Endothelial cell (in vitro differentiated cells): ENCODE measurements around the gene LRRC41. TPM values are rescaled to one million over a fixed set of nuclear protein-coding genes. Genes with fewer than 3 reads are reported as not detected.

Experiments used
- DNase-seq: peaks from one replicate; pipeline ENCODE4 v3.0.0; 2021; ENCODE audit warnings: low spot score
- H3K27ac Mint-ChIP-seq: one replicate; pipeline ENCODE4 v1.8.0; 2021; ENCODE audit warnings: mixed read lengths, inconsistent platforms; ENCODE audit not compliant: unreplicated experiment
- H3K27me3 Mint-ChIP-seq: one replicate; pipeline ENCODE4 v1.8.0; 2021; ENCODE audit warnings: mild to moderate bottlenecking, moderate library complexity, mixed read lengths, inconsistent platforms; ENCODE audit not compliant: unreplicated experiment
- H3K36me3 Mint-ChIP-seq: one replicate; pipeline ENCODE4 v1.8.0; 2021; ENCODE audit warnings: mild to moderate bottlenecking, low read depth, mixed read lengths, inconsistent platforms; ENCODE audit not compliant: unreplicated experiment
- H3K4me1 Mint-ChIP-seq: one replicate; pipeline ENCODE4 v1.8.0; 2021; ENCODE audit warnings: mild to moderate bottlenecking, mixed read lengths, inconsistent platforms; ENCODE audit not compliant: unreplicated experiment
- H3K4me3 Mint-ChIP-seq: one replicate; pipeline ENCODE4 v1.8.0; 2021; ENCODE audit warnings: mild to moderate bottlenecking, mixed read lengths, inconsistent platforms; ENCODE audit not compliant: unreplicated experiment
- H3K9me3 Mint-ChIP-seq: one replicate; pipeline ENCODE4 v1.8.0; 2021; ENCODE audit warnings: mixed read lengths, inconsistent platforms; ENCODE audit not compliant: unreplicated experiment
- total RNA-seq: library from RNA; stranded (reverse); fragmentation: NEBNext Ultra II Directional; extraction: Animal tissue kit (Norgen Biotek cat#: 25700); gene quantifications from one replicate; pipeline ENCODE4 v1.2.1, GENCODE V29; 2021; ENCODE audit not compliant: unreplicated experiment
- TF ChIP-seq, protein P1 (sequence below): fragments of 200-600 bp; sonication (generic); IDR thresholded peaks from one replicate; pipeline ENCODE4 v1.5.0; 2021; ENCODE audit warnings: antibody characterized with exemption; ENCODE audit not compliant: unreplicated experiment

Gene LRRC41
- total RNA-seq, 1 donor from 2014 or later, result 73.5 TPM

GRCh38 chr1:46343351-46343695, 39.9 kb upstream of the LRRC41 start:
- Mint-ChIP-seq H3K4me1 (peaks cover 30% of the 10 kb centered on the region), H3K4me3 (peak overlapping the region; percentile 68), H3K9me3 (no peaks in the 10 kb centered on the region)

DNA sequence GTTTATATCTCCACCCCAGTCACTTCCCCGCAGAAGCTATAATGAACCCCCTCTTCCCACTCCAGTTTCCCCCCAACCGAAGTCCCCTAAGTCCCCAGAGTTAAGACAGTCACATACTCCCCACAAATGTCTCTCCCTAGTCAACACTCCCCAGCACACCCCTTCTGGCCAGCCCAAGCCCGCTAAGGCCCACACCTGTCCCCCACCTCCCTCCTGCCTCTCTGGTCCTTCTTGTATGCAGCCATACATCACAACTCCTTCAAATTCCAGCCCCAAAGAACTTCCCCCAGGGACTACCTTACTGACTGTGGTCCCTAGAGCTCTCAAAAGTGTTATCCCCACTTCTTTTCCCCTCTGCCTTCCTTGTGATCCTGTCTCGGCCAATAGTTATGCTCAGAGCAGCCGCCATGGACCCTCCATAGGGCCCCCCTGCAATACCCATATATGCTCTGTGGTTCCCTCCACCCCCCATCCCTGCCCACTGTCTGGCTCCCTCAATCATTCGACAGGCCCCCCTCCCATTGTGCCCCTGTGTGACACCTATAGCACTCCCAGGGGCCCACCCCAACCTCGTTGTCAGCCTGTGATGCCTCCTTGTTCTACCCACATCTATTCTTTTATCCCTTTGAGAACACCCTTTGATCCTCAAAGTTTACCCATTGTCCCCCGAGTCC, 39.4 kb upstream of the LRRC41 start:
- Mint-ChIP-seq H3K4me1 (peaks cover 30% of the 10 kb centered on the region), H3K4me3 (peak overlapping the region; percentile 100), H3K27ac (peak overlapping the region; percentile 100), H3K27me3 (peaks cover 19% of the 10 kb centered on the region), H3K36me3 (peaks cover 48% of the 10 kb centered on the region), H3K9me3 (no peaks in the 10 kb centered on the region)
- DNase-seq, result no peak
- TF ChIP-seq, protein P1, sequence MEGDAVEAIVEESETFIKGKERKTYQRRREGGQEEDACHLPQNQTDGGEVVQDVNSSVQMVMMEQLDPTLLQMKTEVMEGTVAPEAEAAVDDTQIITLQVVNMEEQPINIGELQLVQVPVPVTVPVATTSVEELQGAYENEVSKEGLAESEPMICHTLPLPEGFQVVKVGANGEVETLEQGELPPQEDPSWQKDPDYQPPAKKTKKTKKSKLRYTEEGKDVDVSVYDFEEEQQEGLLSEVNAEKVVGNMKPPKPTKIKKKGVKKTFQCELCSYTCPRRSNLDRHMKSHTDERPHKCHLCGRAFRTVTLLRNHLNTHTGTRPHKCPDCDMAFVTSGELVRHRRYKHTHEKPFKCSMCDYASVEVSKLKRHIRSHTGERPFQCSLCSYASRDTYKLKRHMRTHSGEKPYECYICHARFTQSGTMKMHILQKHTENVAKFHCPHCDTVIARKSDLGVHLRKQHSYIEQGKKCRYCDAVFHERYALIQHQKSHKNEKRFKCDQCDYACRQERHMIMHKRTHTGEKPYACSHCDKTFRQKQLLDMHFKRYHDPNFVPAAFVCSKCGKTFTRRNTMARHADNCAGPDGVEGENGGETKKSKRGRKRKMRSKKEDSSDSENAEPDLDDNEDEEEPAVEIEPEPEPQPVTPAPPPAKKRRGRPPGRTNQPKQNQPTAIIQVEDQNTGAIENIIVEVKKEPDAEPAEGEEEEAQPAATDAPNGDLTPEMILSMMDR, result no peak

More at GRCh38 chr1:46343351-46343695, 39.9 kb upstream of the LRRC41 start:
- TF ChIP-seq, protein P1, result no peak
- Mint-ChIP-seq H3K27ac (no peak overlapping the region), H3K27me3 (peaks cover 19% of the 10 kb centered on the region), H3K36me3 (peaks cover 51% of the 10 kb centered on the region)
- DNase-seq, result no peak

DNA sequence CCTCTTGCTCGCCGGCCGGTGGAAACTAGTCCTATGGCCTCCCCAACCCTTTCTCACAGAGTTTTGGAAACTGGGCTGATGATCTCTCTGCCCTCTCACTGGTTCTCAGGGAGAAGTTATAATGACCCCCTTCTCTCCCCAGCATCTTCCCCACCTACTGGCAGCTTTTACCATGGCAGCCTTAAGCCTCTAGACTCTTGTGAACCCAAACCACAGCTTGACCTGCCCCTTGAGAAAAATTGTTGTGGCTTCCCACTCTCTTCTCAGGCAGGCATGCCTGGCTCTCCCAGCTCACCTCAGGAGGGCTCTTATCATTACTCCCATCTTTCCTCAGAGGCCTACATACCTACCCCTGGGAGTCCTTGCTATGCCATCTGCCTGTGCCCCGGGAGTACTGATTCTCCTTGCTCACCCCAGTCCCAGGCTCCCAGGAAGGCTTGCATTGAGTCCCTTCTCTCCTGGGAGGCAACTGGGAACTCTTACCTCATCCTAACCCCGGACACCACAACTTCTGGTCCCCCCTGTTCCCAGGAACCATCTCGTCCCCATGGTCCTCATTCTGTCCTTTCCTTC, 38.8 kb upstream of the LRRC41 start:
- Mint-ChIP-seq H3K36me3 (peaks cover 43% of the 10 kb centered on the region), H3K27ac (peak overlapping the region; percentile 100), H3K4me1 (peaks cover 30% of the 10 kb centered on the region), H3K4me3 (peak overlapping the region; percentile 100), H3K9me3 (no peaks in the 10 kb centered on the region), H3K27me3 (peaks cover 19% of the 10 kb centered on the region)
- peak; percentile 15 for DNase-seq
- TF ChIP-seq, protein P1, result peak; percentile 34

GRCh38 chr1:46341222-46342083, 38.0 kb upstream of the LRRC41 start:
- no peak for DNase-seq
- Mint-ChIP-seq H3K9me3 (no peaks in the 10 kb centered on the region), H3K27me3 (peaks cover 19% of the 10 kb centered on the region)

More at GRCh38 chr1:46341222-46342083, 38.0 kb upstream of the LRRC41 start:
- peak overlapping the region; percentile 100 for H3K27ac Mint-ChIP-seq
- peaks cover 30% of the 10 kb centered on the region for H3K4me1 Mint-ChIP-seq
- peak overlapping the region; percentile 100 for H3K4me3 Mint-ChIP-seq
- peaks cover 39% of the 10 kb centered on the region for H3K36me3 Mint-ChIP-seq
- TF ChIP-seq, protein P1, result no peak
